ENCODE measurements around the gene ESR1. TPM values are rescaled to one million over a fixed set of nuclear protein-coding genes. Genes with fewer than 3 reads are reported as not detected.

Gene ESR1
- polyA plus RNA-seq, 1 of the 3 experiments (the other 2 are of a cell fraction) = under 0.01 TPM

DNA sequence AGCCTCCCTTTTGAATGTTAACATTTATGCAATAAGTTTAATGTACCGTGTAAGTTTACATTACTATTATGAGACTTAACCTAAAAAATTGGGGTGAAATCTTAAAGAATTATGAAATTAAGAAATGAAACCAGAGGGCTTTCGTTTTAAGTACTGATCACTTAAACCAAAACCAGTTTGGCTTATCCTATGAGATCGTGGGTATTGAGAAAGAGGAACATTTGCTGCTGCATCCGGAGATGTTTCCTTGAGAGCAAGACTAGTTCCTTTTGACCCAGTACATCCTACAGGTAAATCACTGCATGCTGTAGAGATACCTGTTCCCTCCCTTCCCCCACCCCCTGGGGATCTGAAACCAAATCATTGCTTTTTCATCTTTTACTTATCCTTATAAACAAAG is 201.3 kb downstream of the ESR1 start (continued):
- TF ChIP-seq, protein P1, sequence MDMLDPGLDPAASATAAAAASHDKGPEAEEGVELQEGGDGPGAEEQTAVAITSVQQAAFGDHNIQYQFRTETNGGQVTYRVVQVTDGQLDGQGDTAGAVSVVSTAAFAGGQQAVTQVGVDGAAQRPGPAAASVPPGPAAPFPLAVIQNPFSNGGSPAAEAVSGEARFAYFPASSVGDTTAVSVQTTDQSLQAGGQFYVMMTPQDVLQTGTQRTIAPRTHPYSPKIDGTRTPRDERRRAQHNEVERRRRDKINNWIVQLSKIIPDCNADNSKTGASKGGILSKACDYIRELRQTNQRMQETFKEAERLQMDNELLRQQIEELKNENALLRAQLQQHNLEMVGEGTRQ (IDR thresholded peaks at IDR 0.05; ENCODE audit: borderline replicate concordance, low read depth, low read length) = no peak
- TF ChIP-seq, protein P2, sequence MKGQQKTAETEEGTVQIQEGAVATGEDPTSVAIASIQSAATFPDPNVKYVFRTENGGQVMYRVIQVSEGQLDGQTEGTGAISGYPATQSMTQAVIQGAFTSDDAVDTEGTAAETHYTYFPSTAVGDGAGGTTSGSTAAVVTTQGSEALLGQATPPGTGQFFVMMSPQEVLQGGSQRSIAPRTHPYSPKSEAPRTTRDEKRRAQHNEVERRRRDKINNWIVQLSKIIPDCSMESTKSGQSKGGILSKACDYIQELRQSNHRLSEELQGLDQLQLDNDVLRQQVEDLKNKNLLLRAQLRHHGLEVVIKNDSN (IDR thresholded peaks at IDR 0.05; ENCODE audit: borderline replicate concordance, low read depth) = no peak
- TF ChIP-seq TAF1 (IDR thresholded peaks at IDR 0.05; ENCODE audit: borderline replicate concordance, low read depth, low read length) (no peak), MXI1 (IDR thresholded peaks at IDR 0.05; ENCODE audit: low read depth, low read length) (no peak), RXRA (IDR thresholded peaks at IDR 0.05; ENCODE audit: borderline replicate concordance, low read depth) (no peak), EP300 (IDR thresholded peaks at IDR 0.05; ENCODE audit: borderline replicate concordance in 1 of 2, low read depth in 1 of 2, low read length in 1 of 2) (no peak), SIN3A (IDR thresholded peaks at IDR 0.05; ENCODE audit: borderline replicate concordance, low read depth, low read length) (no peak)
- TF ChIP-seq, protein P3, sequence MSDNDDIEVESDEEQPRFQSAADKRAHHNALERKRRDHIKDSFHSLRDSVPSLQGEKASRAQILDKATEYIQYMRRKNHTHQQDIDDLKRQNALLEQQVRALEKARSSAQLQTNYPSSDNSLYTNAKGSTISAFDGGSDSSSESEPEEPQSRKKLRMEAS (IDR thresholded peaks at IDR 0.05; ENCODE audit: low read depth) = no peak

DNA sequence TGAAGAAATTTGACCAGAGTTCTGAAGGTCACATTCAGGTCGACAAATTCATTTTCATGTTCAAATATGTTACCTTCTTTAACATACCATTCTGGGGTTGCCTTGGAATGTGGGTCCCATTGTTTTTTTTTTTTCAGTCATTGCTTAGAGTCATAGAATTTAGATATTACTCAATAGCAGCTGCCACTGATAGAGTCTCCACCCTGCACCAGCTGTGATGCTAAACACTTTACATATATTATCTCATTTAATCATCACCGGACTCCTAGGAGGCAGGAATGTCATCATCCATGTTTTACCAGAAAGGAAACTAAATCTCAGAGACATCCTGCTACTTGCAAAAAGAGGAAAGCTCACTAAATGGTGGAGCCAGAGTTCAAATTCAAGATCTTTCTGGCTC is 204.7 kb downstream of the ESR1 start:
- TF ChIP-seq RXRA (IDR thresholded peaks at IDR 0.05; ENCODE audit: borderline replicate concordance, low read depth) = no peak
- H3F3A ChIP-seq (replicated peaks; ENCODE audit: insufficient read depth) = no peaks in the 10 kb centered on the region
- no peaks in the 10 kb centered on the region for H3K9me3 ChIP-seq
- no peaks in the 10 kb centered on the region for H3K36me3 ChIP-seq (replicated peaks in 1 of 2; ENCODE audit: control insufficient read depth in 1 of 2, insufficient read depth in 2 of 2, low read length in 1 of 2)
- no peak overlapping the region for H3K9ac ChIP-seq
- H3K79me2 ChIP-seq (ENCODE audit: insufficient read depth) = no peaks in the 10 kb centered on the region
- H3K4me3 ChIP-seq (ENCODE audit: low read depth in 2 of 2, low read length in 1 of 2) = no peak overlapping the region
- no peaks in the 10 kb centered on the region for H4K20me1 ChIP-seq (ENCODE audit: insufficient read depth)
- ChIA-PET CTCF (no interaction called here), POLR2A (no interaction called here)
- no peak overlapping the region for H2AFZ ChIP-seq (ENCODE audit: low read depth)
- H3K27me3 ChIP-seq (ENCODE audit: insufficient read depth) = no peaks in the 10 kb centered on the region
- no peak overlapping the region for H3K4me2 ChIP-seq
- 5% methylated on average over 2 of the region's 2 CpGs for WGBS (ENCODE audit: low lambda C conversion rate)
- no peak for DNase-seq
- no peaks in the 10 kb centered on the region for H3K4me1 ChIP-seq (ENCODE audit: control insufficient read depth in 1 of 2, insufficient read depth in 2 of 2, low read depth in 1 of 2, low read length in 1 of 2)
- no peak overlapping the region for H3K27ac ChIP-seq (ENCODE audit: low read depth in 2 of 2, low read length in 1 of 2)
- H3K9me2 ChIP-seq = no peaks in the 10 kb centered on the region

DNA sequence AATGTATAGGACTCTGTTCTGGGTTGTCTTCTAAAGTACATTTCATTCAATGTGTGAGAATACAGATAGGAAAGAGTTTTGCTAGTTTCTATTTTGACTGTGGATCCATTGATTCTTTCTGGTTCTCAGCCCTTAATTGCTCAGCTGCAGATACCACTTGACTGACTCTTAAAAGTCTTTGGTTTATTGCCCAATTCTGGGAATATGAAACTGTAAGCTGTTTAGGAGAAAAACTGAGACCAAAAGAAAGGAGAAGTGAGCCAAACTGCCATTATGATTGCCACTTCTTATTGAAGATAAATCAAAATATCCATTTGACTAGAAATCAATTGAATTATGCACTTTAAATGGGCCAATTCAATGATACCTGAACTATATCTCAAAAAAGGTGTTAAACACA is 211.4 kb downstream of the ESR1 start:
- H3K79me2 ChIP-seq (ENCODE audit: insufficient read depth) = no peaks in the 10 kb centered on the region
- H3K4me2 ChIP-seq = no peak overlapping the region
- H3K9ac ChIP-seq = no peak overlapping the region
- H3K36me3 ChIP-seq (replicated peaks in 1 of 2; ENCODE audit: control insufficient read depth in 1 of 2, insufficient read depth in 2 of 2, low read length in 1 of 2) = no peaks in the 10 kb centered on the region
- H3K27me3 ChIP-seq (ENCODE audit: insufficient read depth) = no peaks in the 10 kb centered on the region
- no peaks in the 10 kb centered on the region for H3K9me2 ChIP-seq
- H3K27ac ChIP-seq (ENCODE audit: low read depth in 2 of 2, low read length in 1 of 2) = no peak overlapping the region
- no peak overlapping the region for H2AFZ ChIP-seq (ENCODE audit: low read depth)
- H3K9me3 ChIP-seq = no peaks in the 10 kb centered on the region
- TF ChIP-seq, protein P4, sequence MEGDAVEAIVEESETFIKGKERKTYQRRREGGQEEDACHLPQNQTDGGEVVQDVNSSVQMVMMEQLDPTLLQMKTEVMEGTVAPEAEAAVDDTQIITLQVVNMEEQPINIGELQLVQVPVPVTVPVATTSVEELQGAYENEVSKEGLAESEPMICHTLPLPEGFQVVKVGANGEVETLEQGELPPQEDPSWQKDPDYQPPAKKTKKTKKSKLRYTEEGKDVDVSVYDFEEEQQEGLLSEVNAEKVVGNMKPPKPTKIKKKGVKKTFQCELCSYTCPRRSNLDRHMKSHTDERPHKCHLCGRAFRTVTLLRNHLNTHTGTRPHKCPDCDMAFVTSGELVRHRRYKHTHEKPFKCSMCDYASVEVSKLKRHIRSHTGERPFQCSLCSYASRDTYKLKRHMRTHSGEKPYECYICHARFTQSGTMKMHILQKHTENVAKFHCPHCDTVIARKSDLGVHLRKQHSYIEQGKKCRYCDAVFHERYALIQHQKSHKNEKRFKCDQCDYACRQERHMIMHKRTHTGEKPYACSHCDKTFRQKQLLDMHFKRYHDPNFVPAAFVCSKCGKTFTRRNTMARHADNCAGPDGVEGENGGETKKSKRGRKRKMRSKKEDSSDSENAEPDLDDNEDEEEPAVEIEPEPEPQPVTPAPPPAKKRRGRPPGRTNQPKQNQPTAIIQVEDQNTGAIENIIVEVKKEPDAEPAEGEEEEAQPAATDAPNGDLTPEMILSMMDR (IDR thresholded peaks at IDR 0.05) = no peak
- TF ChIP-seq GABPA (IDR thresholded peaks at IDR 0.05; ENCODE audit: low read depth) (no peak), FOXJ3 (CRISPR knock-in tag; IDR thresholded peaks at IDR 0.05) (no peak), RCOR1 (IDR thresholded peaks at IDR 0.05; ENCODE audit: low read length) (no peak), JUND (IDR thresholded peaks at IDR 0.05) (no peak)
- CTCF ChIA-PET = no interaction called here
- no peaks in the 10 kb centered on the region for H3K4me1 ChIP-seq (ENCODE audit: control insufficient read depth in 1 of 2, insufficient read depth in 2 of 2, low read depth in 1 of 2, low read length in 1 of 2)
- no peaks in the 10 kb centered on the region for H4K20me1 ChIP-seq (ENCODE audit: insufficient read depth)
- DNase-seq = no peak
- no peak overlapping the region for H3K4me3 ChIP-seq (ENCODE audit: low read depth in 2 of 2, low read length in 1 of 2)
- H3F3A ChIP-seq (replicated peaks; ENCODE audit: insufficient read depth) = no peaks in the 10 kb centered on the region
- POLR2A ChIA-PET = no interaction called here

Data from SK-N-SH (cell line).